Bronchial epithelial cell (primary cell): ENCODE data around the gene NEUROD2. TPM values are rescaled to one million over a fixed set of nuclear protein-coding genes. Genes with fewer than 3 reads are reported as not detected.

Source experiments
- DNase-seq: peaks from one replicate; pipeline ENCODE4 v3.0.0-alpha.2; 2010; ENCODE audit warnings: low read depth
- FAIRE-seq: peaks from 2 replicates; lab custom pipeline; 2011; peaks lifted over from hg19 to GRCh38; lab: Jason Lieb, UNC
- H3K27me3 ChIP-seq: 2 replicates; pipeline ENCODE4 v1.5.1; 2011; ENCODE audit warnings: low read length; ENCODE audit not compliant: control insufficient read depth, insufficient read depth
- H3K36me3 ChIP-seq: 2 replicates; pipeline ENCODE4 v1.5.1; 2011; ENCODE audit warnings: low read length; ENCODE audit not compliant: control insufficient read depth, insufficient read depth
- H3K4me3 ChIP-seq: 2 replicates; pipeline ENCODE4 v1.5.1; 2011; ENCODE audit warnings: mild to moderate bottlenecking, low read depth, low read length, control low read depth
- CTCF ChIP-seq: IDR thresholded peaks from 2 replicates; pipeline ENCODE4 v1.5.1; 2011; ENCODE audit warnings: mild to moderate bottlenecking, moderate library complexity, low read length, control low read depth, inconsistent platforms; ENCODE audit not compliant: insufficient read depth, severe bottlenecking
- total RNA-seq: library from RNA; depleted of rRNA; stranded (reverse); fragments of >200 nt; gene quantifications from 2 replicates; pipeline ENCODE4 v1.2.1, GENCODE V29; 2014

The NEUROD2 gene
- total RNA-seq, 1 donor from 2014 or later, result not detected

DNA sequence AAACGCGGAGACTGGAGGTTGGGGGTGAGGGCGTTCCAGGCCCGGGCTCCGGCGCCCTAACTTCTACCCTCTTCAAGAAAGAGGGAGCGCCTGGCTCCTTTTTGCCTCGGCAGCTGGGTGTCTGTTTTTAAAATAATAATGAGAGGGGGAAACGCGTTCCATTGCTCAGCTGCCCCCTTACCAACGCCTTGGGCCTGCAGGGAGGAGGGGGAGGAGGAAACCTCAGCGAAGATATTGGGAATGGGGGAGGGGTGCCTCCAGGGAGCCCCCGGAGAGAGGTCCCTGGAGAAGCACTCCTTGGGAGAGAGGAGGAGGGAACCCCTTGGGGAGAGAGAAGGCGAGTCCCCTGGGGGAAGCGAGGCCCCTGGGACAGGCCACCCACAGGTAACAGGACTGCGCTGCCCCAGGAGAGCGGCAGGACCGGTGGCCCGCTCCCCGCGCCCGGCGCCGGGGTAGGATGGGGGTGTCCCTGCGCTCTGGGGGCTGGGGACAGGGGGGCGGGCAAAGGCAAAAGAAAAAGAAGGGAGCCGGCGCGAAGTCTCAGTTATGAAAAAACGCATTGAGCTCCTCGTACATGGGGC is 2.7 kb downstream of the NEUROD2 start:
- Histone ChIP-seq H3K4me3 (no peak overlapping the region), H3K27me3 (peaks cover 53% of the 10 kb centered on the region), H3K36me3 (no peaks in the 10 kb centered on the region)
- TF ChIP-seq CTCF, result no peak
- FAIRE-seq (no peak), DNase-seq (no peak)

- FAIRE-seq, result no peak
Observed at GRCh38 chr17:39603304-39604016, 4.3 kb downstream of the NEUROD2 start.

DNA sequence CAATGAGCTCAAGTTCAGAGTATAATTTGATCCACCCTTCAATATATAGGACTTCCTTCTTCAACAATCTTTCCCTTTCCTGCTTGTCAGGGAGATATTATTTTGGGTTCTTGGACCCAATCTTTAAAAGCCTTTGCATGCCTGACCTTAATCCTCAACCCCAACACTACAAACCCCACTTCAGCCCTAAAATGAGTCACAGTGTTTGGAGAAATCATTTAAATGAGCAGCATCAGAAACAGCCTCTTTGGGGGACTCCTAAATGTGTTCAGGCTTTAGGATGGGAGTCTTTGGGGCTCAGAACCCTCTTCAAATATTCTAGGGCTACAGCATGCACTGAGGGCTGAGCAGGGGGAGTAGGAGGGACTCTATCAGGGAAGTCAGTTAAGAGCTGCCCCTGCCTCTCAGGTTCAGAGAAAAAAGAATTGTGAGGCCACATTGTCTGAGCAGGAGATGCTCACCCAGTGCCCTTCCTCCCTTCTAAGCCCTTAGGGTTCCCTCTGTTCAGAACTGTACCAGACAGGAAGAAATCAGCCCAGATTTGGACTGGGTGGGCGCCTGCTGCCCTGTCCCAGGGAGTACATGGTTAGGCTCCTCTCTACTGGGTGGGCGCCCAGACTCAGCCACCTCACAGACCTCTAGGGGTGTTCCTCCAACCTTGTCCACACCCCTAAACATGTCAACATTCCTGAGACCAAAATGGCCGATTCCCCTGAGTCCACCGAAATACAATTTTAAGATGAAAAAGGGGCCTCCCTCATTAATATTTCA is 5.0 kb downstream of the NEUROD2 start:
- FAIRE-seq (no peak), DNase-seq (no peak)
- Histone ChIP-seq H3K27me3 (peaks cover 61% of the 10 kb centered on the region), H3K4me3 (no peak overlapping the region), H3K36me3 (no peaks in the 10 kb centered on the region)
- TF ChIP-seq CTCF, result no peak

More at GRCh38 chr17:39603304-39604016, 4.3 kb downstream of the NEUROD2 start:
- Histone ChIP-seq H3K27me3 (peaks cover 58% of the 10 kb centered on the region), H3K36me3 (no peaks in the 10 kb centered on the region), H3K4me3 (no peak overlapping the region)
- peak; percentile 65 for DNase-seq
- no peak for TF ChIP-seq CTCF

GRCh38 chr17:39601758-39602532 is 5.8 kb downstream of the NEUROD2 start:
- DNase-seq (no peak), FAIRE-seq (no peak)
- Histone ChIP-seq H3K36me3 (no peaks in the 10 kb centered on the region), H3K27me3 (peaks cover 62% of the 10 kb centered on the region), H3K4me3 (no peak overlapping the region)
- no peak for TF ChIP-seq CTCF

GRCh38 chr17:39600997-39601597 is 6.6 kb downstream of the NEUROD2 start:
- TF ChIP-seq CTCF, result no peak
- FAIRE-seq (no peak), DNase-seq (no peak)
- no peak overlapping the region for H3K4me3 ChIP-seq
- H3K36me3 ChIP-seq, result no peaks in the 10 kb centered on the region
- peaks cover 63% of the 10 kb centered on the region for H3K27me3 ChIP-seq
